ENCODE data around the gene CCR6.

DNA sequence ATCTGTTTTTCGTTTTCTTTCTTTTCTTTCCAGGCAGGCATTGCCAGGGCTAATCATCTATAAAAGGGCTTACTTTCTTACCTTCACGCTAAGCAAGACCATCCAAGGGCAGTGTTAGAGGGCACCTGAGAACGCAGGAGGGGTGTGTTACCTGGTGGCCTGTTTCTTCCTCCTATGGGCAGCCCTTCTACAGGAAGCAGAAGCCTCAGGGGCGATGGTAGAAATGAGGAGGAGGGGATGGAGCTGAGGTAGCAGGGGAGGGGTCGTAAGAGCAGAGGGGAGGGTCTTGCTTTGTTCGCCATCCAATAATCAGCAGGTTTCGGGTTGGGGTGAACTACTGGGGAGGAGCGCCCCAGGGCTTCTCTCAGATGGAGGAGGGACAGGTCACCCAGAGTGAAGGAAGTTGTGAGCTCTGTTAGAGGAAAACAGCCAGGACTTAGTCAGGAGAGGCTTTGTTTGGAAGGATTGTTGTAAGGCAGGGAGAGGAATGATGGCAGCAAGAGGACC is 1.5 kb upstream of the CCR6 start:
- TF ChIP-seq, protein P1, sequence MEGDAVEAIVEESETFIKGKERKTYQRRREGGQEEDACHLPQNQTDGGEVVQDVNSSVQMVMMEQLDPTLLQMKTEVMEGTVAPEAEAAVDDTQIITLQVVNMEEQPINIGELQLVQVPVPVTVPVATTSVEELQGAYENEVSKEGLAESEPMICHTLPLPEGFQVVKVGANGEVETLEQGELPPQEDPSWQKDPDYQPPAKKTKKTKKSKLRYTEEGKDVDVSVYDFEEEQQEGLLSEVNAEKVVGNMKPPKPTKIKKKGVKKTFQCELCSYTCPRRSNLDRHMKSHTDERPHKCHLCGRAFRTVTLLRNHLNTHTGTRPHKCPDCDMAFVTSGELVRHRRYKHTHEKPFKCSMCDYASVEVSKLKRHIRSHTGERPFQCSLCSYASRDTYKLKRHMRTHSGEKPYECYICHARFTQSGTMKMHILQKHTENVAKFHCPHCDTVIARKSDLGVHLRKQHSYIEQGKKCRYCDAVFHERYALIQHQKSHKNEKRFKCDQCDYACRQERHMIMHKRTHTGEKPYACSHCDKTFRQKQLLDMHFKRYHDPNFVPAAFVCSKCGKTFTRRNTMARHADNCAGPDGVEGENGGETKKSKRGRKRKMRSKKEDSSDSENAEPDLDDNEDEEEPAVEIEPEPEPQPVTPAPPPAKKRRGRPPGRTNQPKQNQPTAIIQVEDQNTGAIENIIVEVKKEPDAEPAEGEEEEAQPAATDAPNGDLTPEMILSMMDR (IDR thresholded peaks at IDR 0.05): no peak
- TF ChIP-seq EP300 (IDR thresholded peaks at IDR 0.05; ENCODE audit: low read depth) (no peak), POLR2A (IDR thresholded peaks at IDR 0.05) (no peak)
